GM12891 (cell line): Measurements from ENCODE around the gene SERPINC1.

Experiments used
- POLR2A ChIP-seq: IDR thresholded peaks from 2 replicates; pipeline ENCODE4 v1.6.1; 2011; ENCODE audit warnings: low read depth, low read length, control low read depth
- SPI1 ChIP-seq: IDR thresholded peaks from 2 replicates; pipeline ENCODE4 v1.6.1; 2011; ENCODE audit warnings: low read depth, low read length, control low read depth
- TAF1 ChIP-seq: IDR thresholded peaks from 2 replicates; pipeline ENCODE4 v1.6.1; 2011; ENCODE audit warnings: low read depth, low read length, control low read depth

GRCh38 chr1:173963477-173963876 lies 46.4 kb upstream of the SERPINC1 start:
- no peak for TF ChIP-seq TAF1
- no peak for TF ChIP-seq POLR2A
- TF ChIP-seq SPI1 = no peak
